Measurements from ENCODE around the gene PPP4C.
"Not testable (repeated sequence)": the region's sequence is repeated elsewhere in the genome, so short reads cannot be mapped to it uniquely, and the experiment has no call there.

PPP4C gene

DNA sequence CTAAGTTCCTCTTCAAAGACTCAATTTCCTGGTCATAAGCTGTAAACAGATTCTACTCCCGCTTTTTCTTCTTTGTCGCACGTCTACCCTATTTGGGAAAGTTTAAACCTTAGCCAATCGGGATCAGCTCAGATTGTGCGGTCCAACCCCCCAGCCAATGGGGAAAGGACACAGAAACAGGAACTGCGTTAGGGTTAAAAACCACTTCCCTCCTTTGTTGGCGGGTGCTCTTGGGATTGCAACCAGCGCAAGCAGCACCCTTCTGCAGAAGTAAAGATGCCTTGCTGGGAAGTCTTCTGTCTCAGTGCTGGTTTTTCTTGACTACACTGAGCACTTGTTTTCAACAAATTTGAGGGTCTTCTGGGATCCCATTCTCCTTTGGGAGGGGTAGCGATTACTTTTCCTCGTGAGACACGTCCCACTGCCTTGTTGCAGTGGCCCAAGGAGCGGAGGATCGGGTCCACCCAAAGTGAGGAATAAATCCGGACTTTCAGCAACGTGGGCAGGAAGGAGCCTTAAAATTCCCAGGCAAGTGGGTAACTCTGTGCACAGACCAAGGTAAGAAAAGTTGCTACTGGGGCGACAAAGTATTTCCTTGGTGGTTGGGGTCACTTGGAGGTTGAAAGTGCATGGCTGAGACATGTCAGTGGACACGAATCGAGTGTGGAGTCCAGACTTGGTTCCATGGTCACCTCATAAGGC is 21.2 kb downstream of the PPP4C start:
- DNase-seq (ENCODE audit: low read depth) = no peak

DNA sequence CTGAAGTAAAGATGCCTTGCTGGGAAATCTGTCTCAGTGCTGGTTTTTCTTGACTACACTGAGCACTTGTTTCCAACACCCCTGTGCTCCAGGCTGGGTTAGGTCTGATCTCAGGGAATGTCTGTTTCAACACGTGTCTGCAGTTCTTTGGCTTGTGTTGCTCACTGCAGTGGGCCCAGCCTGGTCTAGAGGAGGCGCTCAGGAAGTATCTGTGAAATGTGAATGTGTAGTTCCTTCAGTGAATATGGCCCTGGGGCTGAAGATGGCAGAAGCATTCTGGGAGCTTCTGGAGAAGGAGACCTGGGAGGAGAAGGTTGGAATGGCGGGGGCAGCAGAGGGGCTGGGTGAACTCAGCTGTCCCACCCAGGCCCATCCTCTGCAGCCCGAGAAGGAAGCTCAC is 28.3 kb downstream of the PPP4C start:
- no peak for DNase-seq (ENCODE audit: low read depth)

DNA sequence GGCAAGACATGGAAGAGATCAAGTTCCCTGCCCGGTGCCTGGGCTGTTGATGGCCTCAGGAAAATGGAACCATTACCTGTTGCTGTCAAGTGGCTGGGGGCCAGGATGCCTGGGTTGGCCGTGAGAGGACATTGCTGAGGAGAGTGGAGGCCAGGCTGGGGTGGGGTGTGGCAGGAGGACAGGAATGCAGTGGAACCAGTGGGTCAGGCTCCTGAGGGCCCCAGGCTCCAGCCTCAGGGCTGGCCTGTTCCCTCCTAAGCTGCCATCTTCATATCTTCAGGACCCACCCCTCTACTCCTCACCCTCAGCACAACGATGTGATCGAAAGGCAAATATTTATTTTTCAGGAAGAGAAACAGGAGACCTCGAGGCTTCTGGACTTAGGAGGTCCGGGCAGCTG is 28.7 kb downstream of the PPP4C start:
- no peak for DNase-seq (ENCODE audit: low read depth)

DNA sequence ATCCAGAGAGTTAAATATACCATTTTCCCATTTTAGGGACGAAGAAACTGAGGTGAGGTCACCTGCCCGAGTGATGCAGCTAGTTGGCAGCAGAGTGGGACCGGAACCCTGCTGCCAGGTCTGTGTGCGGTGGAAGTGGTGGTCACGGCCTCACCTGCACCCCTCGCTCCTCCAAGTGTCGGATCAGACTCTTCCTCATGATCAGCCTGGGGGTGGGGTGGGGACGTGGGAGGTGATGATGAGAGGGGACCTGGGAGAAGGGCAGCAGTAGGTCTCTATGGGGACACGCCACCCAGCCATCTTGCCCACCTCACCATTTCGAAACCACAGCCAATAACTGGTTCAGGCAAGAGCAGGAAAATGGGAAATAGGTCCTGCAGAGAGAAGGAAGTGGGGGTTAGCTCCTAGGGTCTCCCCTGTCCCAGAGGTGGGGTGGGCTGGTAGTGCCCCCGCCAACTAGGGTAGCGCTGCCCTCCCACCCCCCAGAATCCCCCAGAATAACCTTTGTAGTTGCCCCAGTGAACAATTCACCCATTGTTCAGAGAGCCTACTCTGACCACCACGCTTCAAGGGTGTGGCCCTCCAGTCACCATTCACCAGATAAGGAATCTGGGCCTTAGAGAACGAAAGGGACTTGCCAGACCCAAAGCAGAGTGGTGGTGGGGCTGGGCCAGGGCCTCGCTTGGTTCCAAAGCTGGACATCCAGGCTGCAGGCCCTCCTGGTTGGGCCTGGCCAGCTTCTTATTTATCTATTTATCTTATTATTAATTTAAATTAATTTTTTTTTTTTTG is 32.5 kb downstream of the PPP4C start:
- DNase-seq (ENCODE audit: low read depth) = no peak

DNA sequence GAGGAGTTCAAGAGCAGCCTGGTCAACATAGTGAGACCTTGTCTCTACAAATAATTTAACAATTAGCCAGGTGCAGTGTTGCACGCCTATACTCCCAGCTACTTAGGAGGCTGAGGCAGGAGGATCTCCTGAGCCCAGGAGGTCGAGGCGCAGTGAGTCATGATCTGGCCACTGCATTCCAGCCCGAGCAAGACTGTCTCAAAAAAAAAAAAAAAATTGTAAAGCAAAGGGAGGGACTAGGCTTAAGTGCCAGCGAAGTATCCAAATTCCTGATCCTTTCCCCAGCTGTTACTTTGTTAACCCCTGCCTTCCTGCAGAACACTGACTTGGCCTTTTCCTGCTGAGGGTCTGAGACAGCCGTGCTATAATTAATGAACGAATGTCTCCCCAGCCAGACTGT is 34.9 kb downstream of the PPP4C start:
- no peak for DNase-seq (ENCODE audit: low read depth)

DNA sequence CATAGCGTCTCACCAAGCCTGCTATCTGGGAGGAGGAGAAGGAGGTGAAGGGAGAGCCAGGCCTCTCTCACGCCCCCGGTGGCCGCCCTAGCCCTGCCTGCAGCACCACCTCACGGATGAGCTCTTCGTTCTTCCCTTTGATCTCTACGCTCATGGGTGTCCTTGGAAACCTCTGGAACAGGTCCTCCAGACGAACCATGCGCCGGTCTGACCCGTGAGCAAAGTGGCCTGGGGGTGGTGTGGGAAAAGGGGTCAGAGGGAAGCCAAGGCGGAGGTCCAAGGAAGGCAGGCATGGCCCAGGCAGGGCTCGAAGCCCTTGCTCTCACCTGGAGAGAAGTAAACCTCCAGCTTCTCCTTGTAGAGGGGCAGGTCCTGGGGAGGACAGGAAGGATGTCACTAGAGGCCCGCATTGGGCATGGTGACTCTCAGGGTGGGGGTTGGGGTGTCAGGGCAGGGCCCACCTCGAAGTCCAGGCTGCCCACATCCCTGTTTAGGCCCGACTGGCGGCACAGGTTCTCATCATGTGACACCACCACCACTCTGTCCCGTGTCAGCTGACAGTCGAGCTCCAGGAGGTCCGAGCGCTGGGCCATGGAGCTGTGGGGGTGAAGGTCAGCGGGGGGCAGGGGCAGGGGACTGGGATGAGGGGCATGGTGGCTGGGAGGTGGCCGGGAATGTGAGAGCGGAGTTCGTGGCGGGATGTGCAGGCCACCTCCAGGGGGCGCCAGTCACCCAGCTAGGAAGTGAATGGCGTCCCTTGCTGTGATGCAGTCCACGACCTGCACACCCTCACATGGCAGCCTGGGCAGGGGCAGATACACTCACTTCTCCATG is 36.6 kb downstream of the PPP4C start:
- DNase-seq (ENCODE audit: low read depth) = no peak

DNA sequence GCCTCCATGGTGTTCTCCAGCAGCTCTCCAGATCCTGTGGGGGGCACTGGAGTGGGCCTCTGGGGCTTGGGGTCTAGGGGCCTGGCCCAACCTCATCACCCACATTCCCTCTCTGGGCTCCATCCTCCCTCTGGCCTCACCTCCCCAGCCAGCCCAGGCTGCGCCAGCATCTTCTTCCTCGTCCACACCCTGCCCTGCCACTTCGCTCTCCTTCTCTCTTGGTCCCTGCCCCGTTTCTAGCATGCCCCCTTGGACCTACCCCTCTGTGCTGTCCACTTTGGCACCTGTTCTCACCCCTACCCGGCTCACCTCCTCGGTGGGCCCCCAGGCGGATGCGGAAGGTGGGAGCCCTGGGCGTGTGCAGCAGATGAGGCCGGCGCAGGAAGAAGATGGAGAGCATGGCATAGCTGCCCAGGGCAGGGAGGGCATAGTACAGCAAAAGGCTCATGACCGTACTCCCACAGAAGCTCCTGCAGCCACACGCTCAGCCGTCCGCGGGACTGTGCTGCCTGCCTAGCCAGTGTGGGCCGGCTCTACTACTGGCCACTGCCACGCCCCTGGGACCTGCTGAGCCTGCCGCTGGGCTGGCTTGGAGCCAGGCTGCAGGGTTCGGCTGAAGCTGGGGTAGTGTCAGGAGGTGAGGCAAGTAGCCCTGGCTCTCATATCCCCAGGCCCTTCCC is 37.4 kb downstream of the PPP4C start, which contains the start of gene GDPD3:
TSS of gene GDPD3 (minus strand) at position 507 of the 680 bp plus-strand sequence. CDS start at position 448, 59 bp downstream.
- DNase-seq (ENCODE audit: low read depth) = no peak

DNA sequence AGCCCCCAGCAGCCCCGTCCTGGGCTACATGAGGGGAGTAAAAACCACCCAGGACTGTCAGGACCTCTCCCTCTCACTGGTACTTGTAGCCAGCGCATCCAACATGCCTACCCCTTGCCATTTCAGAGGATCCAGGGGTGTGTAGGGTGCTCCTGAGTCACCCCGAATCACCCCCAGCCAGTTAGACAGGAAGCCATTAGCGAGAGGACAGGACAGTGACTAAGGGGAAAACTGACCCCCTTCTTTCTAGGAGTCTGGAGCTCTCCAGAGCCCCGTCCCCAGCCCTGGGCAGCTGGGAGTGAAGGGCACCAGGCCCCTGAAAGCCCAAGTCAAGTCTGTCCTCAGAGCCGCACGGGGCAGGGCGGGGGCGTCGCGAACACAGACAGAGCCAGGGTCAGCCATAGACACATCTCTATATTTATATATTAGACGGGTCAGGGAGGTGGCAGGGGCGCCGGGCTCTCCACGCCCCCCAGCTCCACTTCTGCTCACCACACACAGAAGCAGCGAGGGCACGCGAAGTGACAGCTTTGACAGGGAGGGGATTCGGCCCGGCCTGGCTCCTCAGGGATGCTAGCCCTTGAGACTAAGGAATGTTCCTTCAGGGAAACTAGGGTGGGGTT is 38.0 kb downstream of the PPP4C start:
- DNase-seq (ENCODE audit: low read depth) = no peak

DNA sequence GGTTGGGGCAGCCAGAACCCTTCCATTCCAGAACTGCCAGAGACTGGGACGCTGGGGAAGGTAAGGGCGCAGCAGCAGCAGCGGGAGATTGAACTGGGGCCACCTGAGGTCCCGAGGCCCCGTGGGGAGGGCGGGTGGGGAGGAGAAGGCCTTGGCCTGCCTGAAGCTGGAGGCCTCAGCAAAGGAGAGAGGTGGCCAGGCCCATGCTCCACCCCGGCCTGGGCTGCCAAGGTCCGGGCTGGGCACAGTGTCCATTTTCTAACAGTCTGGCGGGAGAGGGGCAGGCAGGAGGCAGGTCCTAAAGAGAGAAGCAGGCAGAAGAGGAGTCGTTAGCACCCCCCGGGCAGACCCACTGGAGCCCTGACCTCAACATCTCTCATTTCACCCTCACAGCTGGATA is 38.6 kb downstream of the PPP4C start:
- no peak for DNase-seq (ENCODE audit: low read depth)

DNA sequence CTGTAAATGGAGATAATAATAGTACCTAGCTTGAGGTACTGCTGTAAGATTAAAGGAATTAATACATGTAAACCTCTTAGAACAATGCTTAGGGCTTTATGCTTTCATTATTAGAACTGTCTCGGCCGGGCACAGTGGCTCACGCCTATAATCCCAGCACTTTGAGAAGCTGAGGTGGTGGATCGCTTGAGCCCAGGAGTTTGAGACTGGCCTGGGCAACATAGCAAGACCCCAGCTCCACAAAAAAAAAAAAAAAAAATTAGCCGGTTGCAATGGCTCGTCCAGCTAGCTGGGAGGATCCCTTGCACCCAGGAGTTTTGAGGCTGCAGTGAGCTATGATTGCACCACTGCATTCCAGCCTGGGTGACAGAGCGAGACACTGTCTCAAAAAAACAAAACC is 39.0 kb downstream of the PPP4C start:
- not testable (repeated sequence) for DNase-seq (ENCODE audit: low read depth)

DNA sequence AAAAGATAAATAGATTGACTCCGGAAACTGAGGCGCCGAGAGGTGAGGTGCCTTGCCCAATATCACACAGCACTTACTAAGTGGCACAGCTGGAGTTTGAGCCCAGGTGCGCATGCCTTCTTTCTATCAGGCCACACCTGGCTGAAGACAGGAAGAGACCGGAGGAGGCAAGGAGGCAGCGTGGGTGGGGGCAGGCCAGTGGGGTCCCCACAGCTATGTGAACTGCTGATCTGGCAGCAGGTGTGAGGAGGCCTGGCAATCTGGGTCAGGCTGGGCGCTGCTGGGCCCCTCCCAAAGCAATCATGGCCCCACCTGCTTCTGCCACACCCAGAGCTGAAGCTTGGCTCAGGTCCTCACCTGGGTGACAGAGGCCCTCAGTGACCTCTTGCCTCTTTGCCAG is 39.4 kb downstream of the PPP4C start:
- no peak for DNase-seq (ENCODE audit: low read depth)

DNA sequence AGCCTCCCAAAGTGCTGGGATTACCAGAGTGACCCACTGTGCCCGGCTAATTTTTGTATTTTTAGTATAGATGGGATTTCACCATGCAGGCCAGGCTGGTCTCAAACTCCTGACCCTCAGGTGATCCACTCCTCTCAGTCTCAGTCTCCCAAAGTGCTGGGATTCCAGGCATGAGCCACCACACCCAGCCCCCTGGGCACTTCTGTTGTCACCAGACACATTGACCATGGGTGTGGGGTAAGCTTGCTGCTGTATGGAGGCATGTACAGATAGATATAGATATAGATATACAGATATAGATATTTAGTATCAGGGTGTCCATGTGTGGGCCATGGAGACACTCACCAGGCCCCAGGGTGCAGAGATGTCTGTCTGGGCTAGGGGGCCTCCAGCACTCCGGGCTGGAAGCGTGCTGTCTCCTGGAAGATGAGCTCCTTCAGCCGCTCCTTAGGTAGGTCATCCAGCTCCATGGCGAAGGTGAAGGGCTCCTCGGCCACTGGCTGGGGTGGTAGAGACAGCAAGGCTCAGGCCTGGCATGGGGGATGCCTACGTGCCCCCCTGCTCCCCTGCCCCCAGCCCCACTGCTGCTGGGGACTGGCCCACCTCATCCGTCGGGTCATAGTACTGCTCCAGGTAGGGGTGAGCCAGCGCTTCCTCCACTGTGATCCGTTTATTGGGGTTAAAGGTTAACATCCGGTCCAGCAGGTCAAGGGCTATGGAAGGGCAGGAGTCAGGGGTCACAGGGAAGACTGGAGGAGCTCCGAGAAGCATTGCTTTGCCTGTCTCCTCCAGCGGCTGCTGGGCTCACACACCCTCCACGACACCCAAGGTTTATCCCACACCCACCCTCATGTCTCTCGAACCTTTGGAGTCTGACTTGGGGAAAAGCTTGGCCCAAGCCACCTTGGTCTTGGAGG is 40.8 kb downstream of the PPP4C start:
- DNase-seq (ENCODE audit: low read depth) = no peak

DNA sequence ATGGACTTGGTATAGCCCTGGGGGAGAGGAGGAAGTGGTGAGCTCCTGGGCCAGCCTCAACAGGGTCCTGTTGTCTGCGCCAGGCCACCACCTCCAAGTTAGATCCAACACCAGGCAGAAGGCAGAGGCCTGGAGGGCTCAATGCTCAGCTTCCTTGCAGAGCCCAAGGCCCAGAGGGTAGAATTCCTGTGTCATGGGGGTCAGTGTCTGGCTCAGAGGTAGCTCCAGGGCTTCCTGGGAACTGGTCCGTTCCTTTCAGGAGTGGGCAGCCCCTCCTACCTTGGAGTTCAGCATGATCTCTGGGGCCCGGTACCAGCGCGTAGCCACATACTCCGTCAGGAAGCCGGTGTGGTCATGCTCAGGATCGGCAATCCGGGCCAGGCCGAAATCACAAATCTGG is 42.0 kb downstream of the PPP4C start:
- DNase-seq (ENCODE audit: low read depth) = no peak

DNA sequence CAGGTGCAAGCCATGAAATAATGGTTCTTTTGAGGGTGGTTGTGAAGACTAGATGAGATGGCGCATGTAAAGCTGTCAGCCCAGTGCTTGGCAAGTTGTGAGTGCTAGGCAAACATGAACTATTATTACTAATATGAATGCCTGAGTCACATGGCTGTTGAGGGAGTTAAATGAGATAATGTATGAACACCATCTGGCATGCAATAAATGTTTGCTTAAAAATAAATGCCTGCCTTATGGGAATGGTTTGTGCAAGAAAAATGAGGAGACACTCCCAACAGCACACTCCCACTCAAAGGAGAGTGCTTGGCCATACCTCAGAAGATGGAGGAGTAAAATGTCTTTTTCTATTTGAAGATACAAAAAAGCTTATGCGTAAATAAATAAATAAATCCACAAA is 43.6 kb downstream of the PPP4C start:
- no peak for DNase-seq (ENCODE audit: low read depth)

DNA sequence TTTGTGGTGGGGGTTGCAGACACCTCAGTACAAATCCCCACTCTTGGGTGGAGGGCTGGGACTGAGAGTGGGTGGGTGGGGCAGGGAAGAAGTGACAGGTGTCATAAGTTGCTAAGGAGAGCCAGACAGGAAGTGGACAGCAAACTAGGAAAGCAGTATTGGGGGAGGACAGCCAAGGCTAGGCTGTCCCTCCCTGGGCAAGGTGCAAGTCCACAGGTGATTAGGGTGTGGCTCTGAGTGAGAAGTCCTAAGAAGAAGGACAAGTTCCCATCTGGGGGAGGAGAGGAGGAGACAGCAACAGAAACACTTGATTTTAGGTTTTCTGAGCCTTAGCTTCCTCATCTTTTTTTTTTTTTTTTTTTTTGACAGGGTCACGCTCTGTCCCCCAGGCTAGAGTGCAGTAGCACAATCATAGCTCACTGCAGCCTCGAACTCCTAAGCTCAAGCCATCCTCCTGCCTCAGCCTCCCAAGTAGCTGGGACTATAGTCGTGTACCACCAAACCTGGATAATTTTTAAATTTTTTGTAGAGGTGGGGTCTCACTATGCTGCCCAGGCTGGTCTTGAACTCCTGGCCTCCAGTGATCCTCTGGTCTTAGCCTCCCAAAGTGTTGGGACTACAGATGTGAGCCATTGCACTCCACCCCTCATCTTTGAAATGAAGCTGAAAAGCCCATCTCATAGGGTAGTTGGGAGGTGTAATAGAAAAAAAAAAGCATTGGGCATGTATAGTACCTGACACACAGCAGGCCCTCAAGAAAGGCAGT is 44.7 kb downstream of the PPP4C start:
- no peak for DNase-seq (ENCODE audit: low read depth)

DNA sequence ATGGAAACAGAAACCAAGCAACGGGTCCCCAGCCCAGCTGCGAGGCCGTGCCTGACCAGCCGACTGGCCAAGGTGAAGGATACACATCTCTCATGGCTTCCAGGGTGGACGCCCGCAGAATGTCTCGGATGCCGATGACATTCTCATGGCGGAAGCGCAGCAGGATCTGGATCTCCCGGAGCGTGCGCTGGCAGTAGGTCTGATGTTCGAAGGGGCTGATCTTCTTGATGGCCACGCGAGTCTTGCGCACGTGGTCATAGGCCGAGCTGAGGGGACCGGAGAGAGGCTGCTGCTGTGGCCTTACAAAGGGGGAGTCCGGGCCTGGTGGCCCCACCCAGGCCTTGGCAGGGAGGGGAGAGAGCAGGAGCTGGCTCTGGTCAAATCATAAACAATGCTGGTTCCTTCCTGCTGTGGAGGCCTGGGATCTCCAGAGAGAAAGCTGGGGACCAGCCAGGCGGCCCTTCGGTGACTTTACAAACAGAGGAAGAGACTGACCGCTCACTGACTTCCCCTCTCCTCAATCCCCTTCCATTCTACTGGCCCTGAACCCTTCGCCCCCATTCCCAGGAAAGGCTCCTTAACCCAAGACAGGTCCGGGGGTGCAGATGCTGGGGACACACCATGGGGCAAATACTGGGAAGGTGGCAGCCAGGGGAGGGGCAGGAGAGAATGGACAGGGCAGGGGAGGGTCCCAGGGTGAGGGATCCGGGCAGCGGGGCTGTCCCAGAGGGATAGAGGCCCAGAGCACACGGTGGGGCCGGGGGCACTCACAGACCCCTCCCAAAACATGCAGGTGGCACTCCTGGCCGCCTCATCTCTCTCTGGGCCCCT is 46.2 kb downstream of the PPP4C start:
- no peak for DNase-seq (ENCODE audit: low read depth)

DNA sequence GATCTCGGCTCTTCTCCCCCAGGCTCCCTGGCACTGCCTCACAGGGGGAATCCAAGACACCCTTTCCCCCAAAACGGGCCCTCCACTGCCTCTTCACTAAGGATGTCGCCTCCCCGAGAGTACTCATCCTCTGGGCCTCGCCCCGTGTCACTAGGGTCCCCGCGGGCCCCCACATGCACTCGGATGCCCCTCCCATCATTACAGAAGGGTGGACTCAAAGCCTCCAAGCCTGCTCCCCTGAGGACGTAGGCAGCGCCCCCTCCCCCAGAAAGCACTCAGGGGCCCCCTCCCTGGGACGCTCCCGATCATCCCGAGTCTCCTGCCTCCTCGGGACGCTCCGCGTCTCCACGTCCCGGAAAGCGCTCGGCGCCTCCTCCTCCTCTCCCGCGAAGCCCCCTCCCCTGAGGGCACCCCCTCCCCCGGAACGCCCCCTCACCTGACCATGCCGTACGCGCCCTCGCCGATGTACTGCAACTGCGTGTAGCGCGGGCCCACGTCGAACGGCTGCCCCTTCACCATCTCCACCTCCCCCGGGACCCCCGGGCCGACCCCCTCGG is 46.9 kb downstream of the PPP4C start:
- DNase-seq (ENCODE audit: low read depth) = no peak

DNA sequence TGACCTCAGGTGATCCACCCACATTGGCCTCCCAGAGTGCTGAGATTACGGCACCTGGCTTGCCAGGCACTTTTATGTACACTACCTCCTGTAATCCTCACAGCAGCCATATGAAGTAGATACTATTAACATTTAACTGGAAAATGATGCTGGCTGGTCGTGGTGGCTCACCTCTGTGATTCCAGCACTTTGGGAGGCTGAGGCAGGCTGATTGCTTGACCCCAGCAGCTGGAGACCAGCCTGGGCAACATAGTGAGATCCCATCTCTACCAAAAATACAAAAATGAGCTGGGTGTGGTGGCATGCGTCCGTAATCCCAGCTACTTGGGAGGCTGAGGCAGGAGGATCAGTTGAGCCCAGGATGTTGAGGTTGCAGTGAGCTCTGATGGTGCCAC is 49.2 kb downstream of the PPP4C start:
- no peak for DNase-seq (ENCODE audit: low read depth)

DNA sequence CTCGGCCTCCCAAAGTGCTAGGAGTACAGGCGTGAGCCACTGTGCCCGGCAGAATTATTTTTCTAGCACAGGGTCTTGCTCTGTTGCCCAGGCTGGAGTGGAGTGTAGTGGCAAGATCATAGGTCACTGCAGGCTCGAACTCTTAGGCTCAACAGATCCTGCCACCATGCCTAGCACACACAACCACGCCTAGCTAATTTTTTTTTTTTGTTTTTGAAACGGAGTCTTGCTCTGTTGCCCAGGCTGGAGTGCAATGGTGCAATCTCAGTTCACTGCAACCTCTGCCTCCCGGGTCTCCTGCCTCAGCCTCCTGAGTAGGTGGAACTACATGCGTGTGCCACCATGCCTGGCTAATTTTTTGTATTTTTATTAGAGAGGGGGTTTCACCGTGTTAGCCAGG is 49.9 kb downstream of the PPP4C start:
- not testable (repeated sequence) for DNase-seq (ENCODE audit: low read depth)

All from T-helper 22 cell (primary cell).